Erythroblast (primary cell): ENCODE measurements around the gene CEP19.
"Not testable (repeated sequence)": the region's sequence is repeated elsewhere in the genome, so short reads cannot be mapped to it uniquely, and the experiment has no call there.

Source experiments
- DNase-seq, 2 experiments: peaks; one replicate each; lab custom pipeline; 2025; lab: John Stamatoyannopoulos, UW
- GATA1 ChIP-seq: IDR thresholded peaks from 2 replicates; pipeline ENCODE4 v1.6.1; 2011; ENCODE audit warnings: low read depth, mild to moderate bottlenecking, control low read depth, low read length, moderate library complexity
- POLR2A ChIP-seq: IDR thresholded peaks from 2 replicates; pipeline ENCODE4 v1.6.1; 2011; ENCODE audit warnings: mild to moderate bottlenecking, low read length

CEP19 gene

GRCh38 chr3:196736670-196737374 lies 24.8 kb upstream of the CEP19 start:
- DNase-seq, result no peak
- TF ChIP-seq POLR2A (no peak), GATA1 (no peak)

GRCh38 chr3:196735751-196736150 lies 23.7 kb upstream of the CEP19 start:
- no peak for TF ChIP-seq POLR2A
- TF ChIP-seq GATA1, result no peak
- no peak for DNase-seq

- no peak for TF ChIP-seq GATA1
- TF ChIP-seq POLR2A, result no peak
- no peak for DNase-seq
Observed at GRCh38 chr3:196726788-196727675, 15.0 kb upstream of the CEP19 start.

- DNase-seq, result no peak
- TF ChIP-seq POLR2A (no peak), GATA1 (no peak)
Observed at GRCh38 chr3:196721097-196721496, 9.0 kb upstream of the CEP19 start.

- DNase-seq, result not testable (repeated sequence)
Observed at GRCh38 chr3:196717162-196717561, 5.1 kb upstream of the CEP19 start.

- peak in 1 of 2 experiments; percentile 91 for DNase-seq
- TF ChIP-seq POLR2A, result peak; percentile 35
- no peak for TF ChIP-seq GATA1
Observed at GRCh38 chr3:196712514-196713413, 714 bp upstream of the CEP19 start.

GRCh38 chr3:196708467-196708866 lies 3.6 kb downstream of the CEP19 start:
- no peak for DNase-seq
- no peak for TF ChIP-seq POLR2A

GRCh38 chr3:196707566-196707965 lies 4.5 kb downstream of the CEP19 start:
- TF ChIP-seq GATA1, result no peak
- no peak for TF ChIP-seq POLR2A
- no peak for DNase-seq

GRCh38 chr3:196706731-196707130 lies 5.3 kb downstream of the CEP19 start:
- DNase-seq, result no peak
- TF ChIP-seq POLR2A (no peak), GATA1 (no peak)

GRCh38 chr3:196706327-196706726 lies 5.7 kb downstream of the CEP19 start:
- no peak for TF ChIP-seq POLR2A
- no peak for TF ChIP-seq GATA1
- no peak for DNase-seq

GRCh38 chr3:196700801-196701200 lies 11.2 kb downstream of the CEP19 start:
- TF ChIP-seq GATA1 (no peak), POLR2A (no peak)
- DNase-seq, result no peak

- no peak for DNase-seq
- no peak for TF ChIP-seq GATA1
- no peak for TF ChIP-seq POLR2A
Observed at GRCh38 chr3:196699749-196700148, 12.3 kb downstream of the CEP19 start.

- DNase-seq, result no peak
- TF ChIP-seq GATA1 (no peak), POLR2A (no peak)
Observed at GRCh38 chr3:196697270-196697669, 14.8 kb downstream of the CEP19 start.
